GM21619 (cell line): ENCODE results near the gene ADAMTS12.

Source experiments
- ATAC-seq: cut with Tn5 transposase; IDR thresholded peaks from one replicate; pipeline ENCODE4 v1.9.1; 2021; ENCODE audit not compliant: unreplicated experiment

Gene ADAMTS12

GRCh38 chr5:33769196-33769595, 122.6 kb downstream of the ADAMTS12 start:
- no peak for ATAC-seq

GRCh38 chr5:33766023-33766422, 125.8 kb downstream of the ADAMTS12 start:
- no peak for ATAC-seq

- no peak for ATAC-seq
Measured at GRCh38 chr5:33764786-33765185, 127.0 kb downstream of the ADAMTS12 start.

- no peak for ATAC-seq
Measured at GRCh38 chr5:33763435-33763834, 128.4 kb downstream of the ADAMTS12 start.

- ATAC-seq: no peak
Measured at GRCh38 chr5:33762859-33763258, 128.9 kb downstream of the ADAMTS12 start.

GRCh38 chr5:33761139-33761538, 130.7 kb downstream of the ADAMTS12 start:
- ATAC-seq: no peak

- no peak for ATAC-seq
Measured at GRCh38 chr5:33758737-33759136, 133.1 kb downstream of the ADAMTS12 start.

- ATAC-seq: no peak
Measured at GRCh38 chr5:33756491-33756890, 135.3 kb downstream of the ADAMTS12 start.

- no peak for ATAC-seq
Measured at GRCh38 chr5:33755231-33755630, 136.6 kb downstream of the ADAMTS12 start.

- no peak for ATAC-seq
Measured at GRCh38 chr5:33753704-33754103, 138.1 kb downstream of the ADAMTS12 start.

GRCh38 chr5:33748754-33749153, 143.0 kb downstream of the ADAMTS12 start:
- ATAC-seq: no peak

- ATAC-seq: no peak
Measured at GRCh38 chr5:33745101-33745770, 146.6 kb downstream of the ADAMTS12 start.

GRCh38 chr5:33743099-33743498, 148.7 kb downstream of the ADAMTS12 start:
- ATAC-seq: no peak

- no peak for ATAC-seq
Measured at GRCh38 chr5:33742181-33742580, 149.6 kb downstream of the ADAMTS12 start.

GRCh38 chr5:33738967-33739366, 152.8 kb downstream of the ADAMTS12 start:
- no peak for ATAC-seq

- ATAC-seq: no peak
Measured at GRCh38 chr5:33738097-33738496, 153.7 kb downstream of the ADAMTS12 start.

- ATAC-seq: no peak
Measured at GRCh38 chr5:33737697-33738096, 154.1 kb downstream of the ADAMTS12 start.

GRCh38 chr5:33737284-33737683, 154.5 kb downstream of the ADAMTS12 start:
- ATAC-seq: no peak

- no peak for ATAC-seq
Measured at GRCh38 chr5:33736510-33736909, 155.3 kb downstream of the ADAMTS12 start.

- no peak for ATAC-seq
Measured at GRCh38 chr5:33735072-33735471, 156.7 kb downstream of the ADAMTS12 start.

GRCh38 chr5:33734537-33734936, 157.3 kb downstream of the ADAMTS12 start:
- ATAC-seq: no peak

- ATAC-seq: no peak
Measured at GRCh38 chr5:33733225-33733624, 158.6 kb downstream of the ADAMTS12 start.

GRCh38 chr5:33726422-33727165, 165.2 kb downstream of the ADAMTS12 start:
- ATAC-seq: no peak
